Measurements from ENCODE around the gene PDZRN3.

Gene PDZRN3

GRCh38 chr3:73409138-73409763 lies 215.5 kb downstream of the PDZRN3 start:
- no peak for DNase-seq

- no peak for DNase-seq
These were observed 216.1 kb downstream of the PDZRN3 start for GRCh38 chr3:73408634-73409033.

- no peak for DNase-seq
These were observed 217.2 kb downstream of the PDZRN3 start for GRCh38 chr3:73407577-73407976.

- no peak for DNase-seq
These were observed 218.9 kb downstream of the PDZRN3 start for GRCh38 chr3:73405853-73406252.

GRCh38 chr3:73405000-73405399 lies 219.7 kb downstream of the PDZRN3 start:
- no peak for DNase-seq

- no peak for DNase-seq
These were observed 220.3 kb downstream of the PDZRN3 start for GRCh38 chr3:73404435-73404834.

- DNase-seq: no peak
These were observed 221.3 kb downstream of the PDZRN3 start for GRCh38 chr3:73403444-73403843.

- DNase-seq: no peak
These were observed 223.0 kb downstream of the PDZRN3 start for GRCh38 chr3:73401616-73402279.

GRCh38 chr3:73401059-73401458 lies 223.7 kb downstream of the PDZRN3 start:
- no peak for DNase-seq

- DNase-seq: no peak
These were observed 225.0 kb downstream of the PDZRN3 start for GRCh38 chr3:73399666-73400253.

- DNase-seq: no peak
These were observed 225.6 kb downstream of the PDZRN3 start for GRCh38 chr3:73399106-73399505.

GRCh38 chr3:73398084-73398483 lies 226.7 kb downstream of the PDZRN3 start:
- DNase-seq: no peak

- DNase-seq: no peak
These were observed 230.5 kb downstream of the PDZRN3 start for GRCh38 chr3:73394240-73394639.

- no peak for DNase-seq
These were observed 231.7 kb downstream of the PDZRN3 start for GRCh38 chr3:73393005-73393404.

GRCh38 chr3:73391984-73392383 lies 232.8 kb downstream of the PDZRN3 start:
- DNase-seq: no peak

GRCh38 chr3:73389928-73390327 lies 234.8 kb downstream of the PDZRN3 start:
- no peak for DNase-seq

- DNase-seq: no peak
These were observed 235.5 kb downstream of the PDZRN3 start for GRCh38 chr3:73389117-73389813.

- no peak for DNase-seq
These were observed 239.2 kb downstream of the PDZRN3 start for GRCh38 chr3:73385568-73385967.

GRCh38 chr3:73384091-73384906 lies 240.4 kb downstream of the PDZRN3 start:
- no peak for DNase-seq

GRCh38 chr3:73383470-73384049 lies 241.2 kb downstream of the PDZRN3 start:
- DNase-seq: peak; percentile 1

GRCh38 chr3:73381551-73381950 lies 243.2 kb downstream of the PDZRN3 start:
- no peak for DNase-seq

- DNase-seq: no peak
These were observed 243.8 kb downstream of the PDZRN3 start for GRCh38 chr3:73380735-73381532.

Data from stimulated activated CD4-positive, alpha-beta T cell treated with anti-CD3 and anti-CD28 coated beads, Interleukin-15, amount 100 ng/mL, for 24 hours (primary cell).